IMR-90 (cell line): Measurements from ENCODE around the gene TBCK. TPM values are rescaled to one million over a fixed set of nuclear protein-coding genes. Genes with fewer than 3 reads are reported as not detected.

ENCODE experiments used
- ATAC-seq: fragments of 200-7000 bp; cut with Tn5 transposase; 2 replicates; pipeline ENCODE4 v1.9.1; 2020; ENCODE audit warnings: low read depth, mild to moderate bottlenecking, moderate library complexity
- BruUV-seq: library from RNA; stranded (reverse); fragments of 400-500 nt; replicated peaks from 2 replicates; lab custom pipeline; 2021; lab: Mats Ljungman, UMichigan
- CTCF ChIA-PET: fragments of 300-600 bp; formaldehyde crosslinking; extraction: SDS; loops from one replicate; lab custom pipeline; 2021; ENCODE audit warnings: antibody characterized with exemption; lab: Yijun Ruan, JAX
- POLR2A ChIA-PET: fragments of 300-600 bp; sonication (Branson Sonifier 250); formaldehyde crosslinking; loops from one replicate; lab custom pipeline; 2022; ENCODE audit warnings: antibody characterized with exemption; ENCODE audit not compliant: unreplicated experiment; lab: Charles Lee
- DNase-seq: peaks from one replicate; pipeline ENCODE4 v3.0.0; 2013
- H2AFZ ChIP-seq: replicated peaks from 2 replicates; pipeline ENCODE3; 2013; ENCODE audit warnings: low read length, mild to moderate bottlenecking; ENCODE audit not compliant: poor library complexity
- H2AK5ac ChIP-seq: 2 replicates; pipeline ENCODE4 v1.6.1; 2013; ENCODE audit warnings: low read depth, low read length, inconsistent platforms
- H2AK9ac ChIP-seq: replicated peaks from 2 replicates; pipeline ENCODE3; 2013; ENCODE audit warnings: mild to moderate bottlenecking, low read depth, low read length, moderate library complexity; ENCODE audit not compliant: poor library complexity
- H2BK120ac ChIP-seq: 2 replicates; pipeline ENCODE4 v1.6.1; 2013; ENCODE audit warnings: low read depth, low read length, inconsistent platforms
- H2BK15ac ChIP-seq: 3 replicates; pipeline ENCODE4 v1.6.1; 2013; ENCODE audit warnings: low read depth, low read length, inconsistent platforms
- H2BK20ac ChIP-seq: 2 replicates; pipeline ENCODE4 v1.6.1; 2013; ENCODE audit warnings: low read depth, mild to moderate bottlenecking, inconsistent platforms, low read length, moderate library complexity
- H2BK5ac ChIP-seq: 2 replicates; pipeline ENCODE4 v1.6.1; 2013; ENCODE audit warnings: mild to moderate bottlenecking, low read depth, low read length, inconsistent platforms; ENCODE audit not compliant: poor library complexity, severe bottlenecking
- H3K14ac ChIP-seq: replicated peaks from 2 replicates; pipeline ENCODE4 v1.6.1; 2013; ENCODE audit warnings: low read depth, low read length, inconsistent platforms
- H3K18ac ChIP-seq: 2 replicates; pipeline ENCODE4 v1.6.1; 2013; ENCODE audit warnings: low read depth, low read length, control low read depth
- H3K23ac ChIP-seq: 2 replicates; pipeline ENCODE4 v1.6.1; 2013; ENCODE audit warnings: low read depth, low read length, inconsistent platforms
- H3K27ac ChIP-seq: 2 replicates; pipeline ENCODE4 v1.5.1; 2013; ENCODE audit warnings: mild to moderate bottlenecking, control low read depth, low read length; ENCODE audit not compliant: insufficient read depth
- H3K27me3 ChIP-seq: 2 replicates; pipeline ENCODE4 v1.6.1; 2013; ENCODE audit warnings: low read length; ENCODE audit not compliant: control insufficient read depth, insufficient read depth
- H3K36me3 ChIP-seq: 2 replicates; pipeline ENCODE4 v1.6.1; 2013; ENCODE audit warnings: low read length, mixed read lengths; ENCODE audit not compliant: control insufficient read depth, insufficient read depth
- H3K4ac ChIP-seq: 2 replicates; pipeline ENCODE4 v1.6.1; 2013; ENCODE audit warnings: low read depth, low read length, inconsistent platforms
- H3K4me1 ChIP-seq: 2 replicates; pipeline ENCODE4 v1.6.1; 2013; ENCODE audit warnings: low read length, mixed read lengths; ENCODE audit not compliant: control insufficient read depth, insufficient read depth
- H3K4me2 ChIP-seq: 2 replicates; pipeline ENCODE4 v1.6.1; 2013; ENCODE audit warnings: low read depth, mild to moderate bottlenecking, control low read depth, low read length, moderate library complexity
- H3K4me3 ChIP-seq: 2 replicates; pipeline ENCODE4 v1.5.1; 2013; ENCODE audit warnings: low read depth, mild to moderate bottlenecking, control low read depth, low read length, moderate library complexity; ENCODE audit not compliant: insufficient read depth
- H3K56ac ChIP-seq: 2 replicates; pipeline ENCODE4 v1.6.1; 2013; ENCODE audit warnings: low read length, inconsistent platforms; ENCODE audit not compliant: insufficient read depth; ENCODE audit errors: extremely low read depth
- H3K79me1 ChIP-seq, 2 experiments: 2 replicates each; pipeline ENCODE4 v1.6.1; 2013; ENCODE audit warnings: low read length in 2 of 2, inconsistent platforms in 1 of 2, low read depth in 1 of 2
- H3K9ac ChIP-seq: 2 replicates; pipeline ENCODE4 v1.6.1; 2013; ENCODE audit warnings: low read depth, low read length, control low read depth
- H3K9me1 ChIP-seq: 2 replicates; pipeline ENCODE4 v1.6.1; 2013; ENCODE audit warnings: low read length, inconsistent platforms; ENCODE audit not compliant: insufficient read depth
- H3K9me3 ChIP-seq: 2 replicates; pipeline ENCODE4 v1.6.1; 2013; ENCODE audit warnings: low read length; ENCODE audit not compliant: control insufficient read depth, insufficient read depth
- H4K20me1 ChIP-seq: 2 replicates; pipeline ENCODE4 v1.6.1; 2013; ENCODE audit warnings: low read length, inconsistent platforms; ENCODE audit not compliant: insufficient read depth
- H4K5ac ChIP-seq: 2 replicates; pipeline ENCODE4 v1.6.1; 2013; ENCODE audit warnings: mild to moderate bottlenecking, low read depth, low read length, control low read depth
- H4K8ac ChIP-seq, 2 experiments: 2 replicates each; pipeline ENCODE4 v1.6.1; 2013; ENCODE audit warnings: low read depth in 2 of 2, low read length in 2 of 2, control low read depth in 1 of 2, inconsistent platforms in 1 of 2
- H4K91ac ChIP-seq: 2 replicates; pipeline ENCODE4 v1.6.1; 2013; ENCODE audit warnings: low read depth, low read length, inconsistent platforms; ENCODE audit not compliant: insufficient read depth
- BHLHE40 ChIP-seq: fragments of 150-350 bp; IDR thresholded peaks from 2 replicates; pipeline ENCODE4 v1.6.1; 2016; ENCODE audit warnings: mild to moderate bottlenecking, low read depth, low read length
- CEBPB ChIP-seq: IDR thresholded peaks from 2 replicates; pipeline ENCODE4 v1.6.1; 2012; ENCODE audit warnings: low read depth, low read length, improper control_type of control experiment
- CHD1 ChIP-seq: IDR thresholded peaks from 2 replicates; pipeline ENCODE4 v1.6.1; 2012; ENCODE audit warnings: low read depth, low read length, improper control_type of control experiment
- FOS ChIP-seq: fragments of 150-350 bp; IDR thresholded peaks from 2 replicates; pipeline ENCODE4 v1.6.1; 2016; ENCODE audit warnings: low read depth, low read length
- MAFK ChIP-seq: IDR thresholded peaks from 2 replicates; pipeline ENCODE4 v1.6.1; 2012; ENCODE audit warnings: low read depth, low read length, improper control_type of control experiment
- MAZ ChIP-seq: IDR thresholded peaks from 2 replicates; pipeline ENCODE4 v1.6.1; 2012; ENCODE audit warnings: low read depth, mild to moderate bottlenecking, low read length, improper control_type of control experiment, moderate library complexity, borderline replicate concordance
- MXI1 ChIP-seq: IDR thresholded peaks from 2 replicates; pipeline ENCODE4 v1.6.1; 2012; ENCODE audit warnings: low read depth, mild to moderate bottlenecking, low read length, moderate library complexity, borderline replicate concordance
- NFE2L2 ChIP-seq: fragments of 150-350 bp; IDR thresholded peaks from 2 replicates; pipeline ENCODE4 v1.6.1; 2016; ENCODE audit warnings: low read depth, mild to moderate bottlenecking, low read length
- POLR2A ChIP-seq: IDR thresholded peaks from 2 replicates; pipeline ENCODE4 v1.6.1; 2012; ENCODE audit warnings: mild to moderate bottlenecking, low read depth, low read length
- RAD21 ChIP-seq: IDR thresholded peaks from 2 replicates; pipeline ENCODE4 v1.6.1; 2012; ENCODE audit warnings: low read length, improper control_type of control experiment
- RCOR1 ChIP-seq: IDR thresholded peaks from 2 replicates; pipeline ENCODE4 v1.6.1; 2012; ENCODE audit warnings: mild to moderate bottlenecking, low read length, improper control_type of control experiment; ENCODE audit not compliant: insufficient replicate concordance
- RFX5 ChIP-seq: IDR thresholded peaks from 2 replicates; pipeline ENCODE4 v1.8.0; 2012; ENCODE audit warnings: low read depth, mild to moderate bottlenecking, low read length, moderate library complexity
- SMC3 ChIP-seq: fragments of 150-350 bp; IDR thresholded peaks from 2 replicates; pipeline ENCODE4 v1.6.1; 2016; ENCODE audit warnings: low read depth, mild to moderate bottlenecking, antibody characterized with exemption, low read length, moderate library complexity
- whole genome bisulfite sequencing, 2 experiments: methylation state at CpG; one replicate each; pipeline versions ENCODE4 v1.1.5 to v1.1.7; 2013; ENCODE audit warnings: missing lambda C conversion rate in 2 of 2; ENCODE audit not compliant: insufficient read length in 1 of 2; ENCODE audit errors: extremely low coverage in 2 of 2; 5-methylcytosine and 5-hydroxymethylcytosine counted together
- dilution Hi-C: fragments of 300-500 bp; cut with HindIII; formaldehyde crosslinking; loops from one replicate; pipeline ENCODE4 v1.14.3; 2018; ENCODE audit warnings: low sequenced_read_pairs; ENCODE audit not compliant: unreplicated experiment
- in situ Hi-C: fragments of 300-500 bp; cut with MboI; formaldehyde crosslinking; loops from 3 replicates; pipeline ENCODE4 v1.14.3; 2019; ENCODE audit warnings: low sequenced_read_pairs, inconsistent platforms, mixed read lengths
- intact Hi-C: fragments of 100-400 bp; cut with micrococcal nuclease; formaldehyde crosslinking; loops from 2 replicates; pipeline ENCODE4 v1.10.0; 2022
- polyA plus RNA-seq, 3 experiments: library from polyadenylated mRNA; depleted of rRNA; stranded (reverse); fragments of >200 nt; gene quantifications; 2 replicates each; pipeline ENCODE4 v1.2.3, GENCODE V29; 2012; ENCODE audit warnings: low replicate concordance in 1 of 3
- total RNA-seq: library from RNA; depleted of rRNA; stranded (reverse); fragments of >200 nt; gene quantifications from 2 replicates; pipeline ENCODE4 v1.2.3, GENCODE V29; 2012
- TF ChIP-seq, protein P1 (sequence below): fragments of 150-350 bp; IDR thresholded peaks from 2 replicates; pipeline ENCODE4 v1.6.1; 2017; ENCODE audit warnings: mild to moderate bottlenecking, antibody characterized with exemption, low read length, low read depth
- TF ChIP-seq, protein P2 (sequence below): conservative IDR thresholded peaks from 2 replicates; pipeline ENCODE4 v1.5.1; 2012; ENCODE audit warnings: mild to moderate bottlenecking, low read depth, low read length, improper control_type of control experiment
- TF ChIP-seq, protein P3 (sequence below): fragments of 150-350 bp; IDR thresholded peaks from 2 replicates; pipeline ENCODE4 v1.6.1; 2016; ENCODE audit warnings: low read depth, mild to moderate bottlenecking, low read length, moderate library complexity, borderline replicate concordance

TBCK gene
- total and polyA plus RNA-seq, 2 of the 4 experiments (the other 2 are of a cell fraction): 10.7 to 29.9 TPM

DNA sequence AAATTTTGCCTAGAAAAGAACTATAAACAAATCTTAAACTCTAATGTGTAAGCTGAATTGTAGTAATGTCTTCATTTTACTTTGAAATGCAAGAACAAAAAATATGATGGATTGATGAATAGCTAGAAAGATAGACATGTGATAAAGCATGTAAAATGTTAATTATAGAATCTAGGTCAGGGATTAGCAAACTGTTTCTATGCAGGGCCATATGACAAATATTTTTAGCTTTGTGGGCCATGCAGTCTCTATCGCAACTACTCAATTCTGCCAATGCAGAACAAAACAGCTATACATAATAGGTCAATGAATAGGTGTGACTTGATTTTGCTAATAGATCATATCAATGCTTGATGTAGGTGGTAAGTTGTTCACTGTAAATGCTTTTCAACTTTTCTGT, 75.3 kb downstream of the TBCK start:
- Histone ChIP-seq H3K79me1 (no peaks in the 10 kb centered on the region), H2BK15ac (no peak overlapping the region), H3K9me3 (no peaks in the 10 kb centered on the region), H3K4ac (no peak overlapping the region), H3K4me2 (no peak overlapping the region), H3K4me1 (no peaks in the 10 kb centered on the region), H2AFZ (no peak overlapping the region), H2BK5ac (no peak overlapping the region), H2BK20ac (no peak overlapping the region), H3K56ac (no peak overlapping the region), H4K20me1 (no peaks in the 10 kb centered on the region), H4K8ac (no peak overlapping the region), H2AK9ac (no peak overlapping the region), H2BK120ac (no peak overlapping the region), H3K9me1 (no peaks in the 10 kb centered on the region), H3K4me3 (no peak overlapping the region), H2AK5ac (no peak overlapping the region), H3K14ac (no peak overlapping the region), H4K5ac (no peak overlapping the region), H3K27ac (no peak overlapping the region), H3K18ac (no peak overlapping the region), H3K27me3 (no peaks in the 10 kb centered on the region), H3K23ac (no peak overlapping the region), H3K36me3 (0 out of 2 replicates have a peak, but pooled peaks cover 2% of the 10 kb centered on the region), H4K91ac (no peak overlapping the region), H3K9ac (no peak overlapping the region)
- ChIA-PET CTCF (no interaction called here), POLR2A (no interaction called here)
- TF ChIP-seq, protein P1, sequence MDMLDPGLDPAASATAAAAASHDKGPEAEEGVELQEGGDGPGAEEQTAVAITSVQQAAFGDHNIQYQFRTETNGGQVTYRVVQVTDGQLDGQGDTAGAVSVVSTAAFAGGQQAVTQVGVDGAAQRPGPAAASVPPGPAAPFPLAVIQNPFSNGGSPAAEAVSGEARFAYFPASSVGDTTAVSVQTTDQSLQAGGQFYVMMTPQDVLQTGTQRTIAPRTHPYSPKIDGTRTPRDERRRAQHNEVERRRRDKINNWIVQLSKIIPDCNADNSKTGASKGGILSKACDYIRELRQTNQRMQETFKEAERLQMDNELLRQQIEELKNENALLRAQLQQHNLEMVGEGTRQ: no peak
- TF ChIP-seq MAZ: no peak
- no peak for TF ChIP-seq NFE2L2
- TF ChIP-seq POLR2A: no peak
- TF ChIP-seq FOS: no peak
- no peak for TF ChIP-seq CHD1
- no peak for TF ChIP-seq RAD21
- TF ChIP-seq CEBPB: no peak
- no peak for TF ChIP-seq MAFK
- no peak for TF ChIP-seq RFX5
- no peak for TF ChIP-seq RCOR1
- no peak for TF ChIP-seq MXI1
- TF ChIP-seq SMC3: no peak
- TF ChIP-seq BHLHE40: no peak
- TF ChIP-seq, protein P2, sequence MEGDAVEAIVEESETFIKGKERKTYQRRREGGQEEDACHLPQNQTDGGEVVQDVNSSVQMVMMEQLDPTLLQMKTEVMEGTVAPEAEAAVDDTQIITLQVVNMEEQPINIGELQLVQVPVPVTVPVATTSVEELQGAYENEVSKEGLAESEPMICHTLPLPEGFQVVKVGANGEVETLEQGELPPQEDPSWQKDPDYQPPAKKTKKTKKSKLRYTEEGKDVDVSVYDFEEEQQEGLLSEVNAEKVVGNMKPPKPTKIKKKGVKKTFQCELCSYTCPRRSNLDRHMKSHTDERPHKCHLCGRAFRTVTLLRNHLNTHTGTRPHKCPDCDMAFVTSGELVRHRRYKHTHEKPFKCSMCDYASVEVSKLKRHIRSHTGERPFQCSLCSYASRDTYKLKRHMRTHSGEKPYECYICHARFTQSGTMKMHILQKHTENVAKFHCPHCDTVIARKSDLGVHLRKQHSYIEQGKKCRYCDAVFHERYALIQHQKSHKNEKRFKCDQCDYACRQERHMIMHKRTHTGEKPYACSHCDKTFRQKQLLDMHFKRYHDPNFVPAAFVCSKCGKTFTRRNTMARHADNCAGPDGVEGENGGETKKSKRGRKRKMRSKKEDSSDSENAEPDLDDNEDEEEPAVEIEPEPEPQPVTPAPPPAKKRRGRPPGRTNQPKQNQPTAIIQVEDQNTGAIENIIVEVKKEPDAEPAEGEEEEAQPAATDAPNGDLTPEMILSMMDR: no peak
- TF ChIP-seq, protein P3, sequence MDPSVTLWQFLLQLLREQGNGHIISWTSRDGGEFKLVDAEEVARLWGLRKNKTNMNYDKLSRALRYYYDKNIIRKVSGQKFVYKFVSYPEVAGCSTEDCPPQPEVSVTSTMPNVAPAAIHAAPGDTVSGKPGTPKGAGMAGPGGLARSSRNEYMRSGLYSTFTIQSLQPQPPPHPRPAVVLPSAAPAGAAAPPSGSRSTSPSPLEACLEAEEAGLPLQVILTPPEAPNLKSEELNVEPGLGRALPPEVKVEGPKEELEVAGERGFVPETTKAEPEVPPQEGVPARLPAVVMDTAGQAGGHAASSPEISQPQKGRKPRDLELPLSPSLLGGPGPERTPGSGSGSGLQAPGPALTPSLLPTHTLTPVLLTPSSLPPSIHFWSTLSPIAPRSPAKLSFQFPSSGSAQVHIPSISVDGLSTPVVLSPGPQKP: no peak
- no CpG with 5 or more reads among the region's 1 CpG for WGBS, 2 experiments
- ATAC-seq: no peak
- dilution Hi-C loops (no loop called here), in situ Hi-C loops (no loop called here), intact Hi-C loops (no loop called here)
- no TSS peak for BruUV-seq
- DNase-seq: no peak
